H1 (cell line): ENCODE measurements around the gene NCAPG2.

Experiments
- EP300 ChIP-seq, 2 experiments: IDR thresholded peaks; 1 replicate in 1 of 2; 2 replicates in 1 of 2; pipeline ENCODE4 v1.6.1; 2011 to 2012; ENCODE audit warnings: low read depth in 2 of 2, low read length in 2 of 2, mild to moderate bottlenecking in 2 of 2, borderline replicate concordance in 1 of 2, inconsistent platforms in 1 of 2, moderate library complexity in 1 of 2
- EZH2 ChIP-seq: fragments of 200-600 bp; sonication (generic); IDR thresholded peaks from 2 replicates; pipeline ENCODE4 v1.7.1; 2012; ENCODE audit warnings: low read depth, mild to moderate bottlenecking, moderate library complexity, low read length, inconsistent platforms; ENCODE audit not compliant: severe bottlenecking
- TAF1 ChIP-seq: IDR thresholded peaks from 2 replicates; pipeline ENCODE4 v1.6.1; 2011; ENCODE audit warnings: mild to moderate bottlenecking, low read depth, low read length
- TF ChIP-seq, protein P1 (sequence below), 3 experiments: IDR thresholded peaks; 1 replicate in 2 of 3; 2 replicates in 1 of 3; pipeline versions ENCODE4 v1.5.1 to v1.6.1; 2011; ENCODE audit warnings: low read length in 3 of 3, mild to moderate bottlenecking in 3 of 3, inconsistent platforms in 2 of 3, low read depth in 1 of 3, moderate library complexity in 1 of 3; ENCODE audit not compliant: insufficient read depth in 1 of 3; ENCODE audit errors: control extremely low read depth in 1 of 3

DNA sequence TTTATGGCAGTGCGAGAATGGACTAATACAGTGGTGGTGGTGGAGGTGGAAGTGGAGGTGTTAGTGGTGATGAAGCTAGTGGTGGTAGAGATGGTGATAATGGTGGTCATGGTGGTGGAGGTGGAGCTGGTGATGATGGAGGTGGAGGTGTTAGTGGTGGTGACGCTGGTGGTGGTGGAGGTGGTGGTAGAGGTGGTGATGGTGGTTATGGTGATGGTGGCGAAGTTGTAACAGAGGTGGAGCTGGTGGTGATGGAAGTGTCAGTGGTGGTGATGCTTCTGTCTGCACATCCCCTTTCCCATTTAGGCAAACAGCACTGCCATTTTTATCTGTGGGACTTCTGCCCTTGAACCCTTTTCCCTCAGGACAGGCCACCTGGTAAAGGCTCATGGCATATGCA lies 109.5 kb downstream of the NCAPG2 start:
- TF ChIP-seq, protein P1, sequence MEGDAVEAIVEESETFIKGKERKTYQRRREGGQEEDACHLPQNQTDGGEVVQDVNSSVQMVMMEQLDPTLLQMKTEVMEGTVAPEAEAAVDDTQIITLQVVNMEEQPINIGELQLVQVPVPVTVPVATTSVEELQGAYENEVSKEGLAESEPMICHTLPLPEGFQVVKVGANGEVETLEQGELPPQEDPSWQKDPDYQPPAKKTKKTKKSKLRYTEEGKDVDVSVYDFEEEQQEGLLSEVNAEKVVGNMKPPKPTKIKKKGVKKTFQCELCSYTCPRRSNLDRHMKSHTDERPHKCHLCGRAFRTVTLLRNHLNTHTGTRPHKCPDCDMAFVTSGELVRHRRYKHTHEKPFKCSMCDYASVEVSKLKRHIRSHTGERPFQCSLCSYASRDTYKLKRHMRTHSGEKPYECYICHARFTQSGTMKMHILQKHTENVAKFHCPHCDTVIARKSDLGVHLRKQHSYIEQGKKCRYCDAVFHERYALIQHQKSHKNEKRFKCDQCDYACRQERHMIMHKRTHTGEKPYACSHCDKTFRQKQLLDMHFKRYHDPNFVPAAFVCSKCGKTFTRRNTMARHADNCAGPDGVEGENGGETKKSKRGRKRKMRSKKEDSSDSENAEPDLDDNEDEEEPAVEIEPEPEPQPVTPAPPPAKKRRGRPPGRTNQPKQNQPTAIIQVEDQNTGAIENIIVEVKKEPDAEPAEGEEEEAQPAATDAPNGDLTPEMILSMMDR (IDR thresholded peaks at IDR 0.05; ENCODE audit: control extremely low read depth in 1 of 3, insufficient read depth in 1 of 3, low read depth in 1 of 3, low read length in 3 of 3), result no peak
- TF ChIP-seq EZH2, result no peak
- TF ChIP-seq EP300 (IDR thresholded peaks at IDR 0.05; ENCODE audit: borderline replicate concordance in 1 of 2, low read depth in 2 of 2, low read length in 2 of 2), result no peak
- no peak for TF ChIP-seq TAF1
